GM12892 (cell line): Measurements from ENCODE around the gene BORCS5.

ENCODE experiments used
- POLR2A ChIP-seq: IDR thresholded peaks from 2 replicates; pipeline ENCODE4 v1.6.1; 2011; ENCODE audit warnings: low read depth, low read length, control low read depth
- POLR2AphosphoS5 ChIP-seq: IDR thresholded peaks from 2 replicates; pipeline ENCODE4 v1.6.1; 2011; ENCODE audit warnings: low read depth, low read length, control low read depth

- TF ChIP-seq POLR2A (no peak), POLR2AphosphoS5 (no peak)
These were observed 112.5 kb downstream of the BORCS5 start for GRCh38 chr12:12469386-12469785.
